SK-N-SH (cell line): Measurements from ENCODE around the gene SMIM24. TPM values are rescaled to one million over a fixed set of nuclear protein-coding genes. Genes with fewer than 3 reads are reported as not detected.
"Not testable (repeated sequence)": the region's sequence is repeated elsewhere in the genome, so short reads cannot be mapped to it uniquely, and the experiment has no call there.

Experiments used
- CTCF ChIA-PET: fragments of 300-600, 350-600 bp; formaldehyde crosslinking; extraction: SDS; loops from one replicate; lab custom pipeline; 2021; lab: Yijun Ruan, JAX
- POLR2A ChIA-PET: fragments of 350-600 bp; sonication (Branson Sonifier 250); formaldehyde crosslinking; extraction: SDS; loops from one replicate; lab custom pipeline; 2020; ENCODE audit warnings: antibody characterized with exemption, inconsistent platforms; lab: Yijun Ruan, JAX
- DNase-seq: peaks from one replicate; pipeline ENCODE4 v3.0.0; 2012
- H2AFZ ChIP-seq: fragments of 200-600 bp; sonication (generic); 2 replicates; pipeline ENCODE4 v1.8.1; 2016; ENCODE audit warnings: antibody characterized with exemption, mild to moderate bottlenecking, low read depth
- H3F3A ChIP-seq: fragments of 200-600 bp; sonication (generic); replicated peaks from 2 replicates; pipeline ENCODE3; 2016; ENCODE audit warnings: antibody characterized with exemption, mild to moderate bottlenecking; ENCODE audit not compliant: insufficient read depth
- H3K27ac ChIP-seq, 2 experiments: fragments of 200-500 bp in 1 of 2; fragments of 200-600 bp in 1 of 2; sonication (Bioruptor generic) in 1 of 2; sonication (generic), shearing (Covaris generic) in 1 of 2; 2 replicates each; pipeline versions ENCODE4 v1.5.1 to v1.6.1; 2014 to 2016; ENCODE audit warnings: low read depth in 2 of 2, inconsistent platforms in 1 of 2, low read length in 1 of 2, mild to moderate bottlenecking in 1 of 2, mixed read lengths in 1 of 2
- H3K27me3 ChIP-seq: fragments of 200-600 bp; sonication (generic), shearing (Covaris generic); 2 replicates; pipeline ENCODE4 v1.6.1; 2016; ENCODE audit warnings: mixed run types; ENCODE audit not compliant: insufficient read depth
- H3K36me3 ChIP-seq, 2 experiments: fragments of 200-500 bp in 1 of 2; fragments of 200-600 bp in 1 of 2; sonication (Bioruptor generic) in 1 of 2; sonication (generic) in 1 of 2; replicated peaks in 1 of 2; 2 replicates each; pipeline versions ENCODE3 to v1.5.1; 2014 to 2016; ENCODE audit warnings: low read length in 1 of 2, mild to moderate bottlenecking in 1 of 2; ENCODE audit not compliant: insufficient read depth in 2 of 2, control insufficient read depth in 1 of 2
- H3K4me1 ChIP-seq, 2 experiments: fragments of 200-500 bp in 1 of 2; fragments of 200-600 bp in 1 of 2; sonication (Bioruptor generic) in 1 of 2; sonication (generic), shearing (Covaris generic) in 1 of 2; 2 replicates each; pipeline versions ENCODE4 v1.5.1 to v1.6.1; 2014 to 2016; ENCODE audit warnings: low read depth in 1 of 2, low read length in 1 of 2, mixed run types in 1 of 2; ENCODE audit not compliant: insufficient read depth in 2 of 2, control insufficient read depth in 1 of 2
- H3K4me2 ChIP-seq: fragments of 200-600 bp; sonication (generic), shearing (Covaris generic); 2 replicates; pipeline ENCODE4 v1.6.1; 2017; ENCODE audit warnings: mixed run types
- H3K4me3 ChIP-seq, 2 experiments: fragments of 200-500 bp in 1 of 2; fragments of 200-600 bp in 1 of 2; sonication (Bioruptor generic) in 1 of 2; sonication (generic), shearing (Covaris generic) in 1 of 2; 2 replicates each; pipeline versions ENCODE4 v1.5.1 to v1.8.1; 2014 to 2016; ENCODE audit warnings: low read depth in 2 of 2, inconsistent platforms in 1 of 2, low read length in 1 of 2, mild to moderate bottlenecking in 1 of 2, mixed read lengths in 1 of 2, moderate library complexity in 1 of 2
- H3K79me2 ChIP-seq: fragments of 200-600 bp; sonication (generic); 2 replicates; pipeline ENCODE4 v1.8.1; 2017; ENCODE audit warnings: mild to moderate bottlenecking; ENCODE audit not compliant: insufficient read depth
- H3K9ac ChIP-seq: fragments of 200-600 bp; sonication (generic); 2 replicates; pipeline ENCODE4 v1.6.1; 2017; ENCODE audit warnings: mixed run types
- H3K9me2 ChIP-seq: fragments of 200-600 bp; sonication (generic); 2 replicates; pipeline ENCODE4 v1.6.1; 2017; ENCODE audit warnings: mixed run types
- H3K9me3 ChIP-seq: fragments of 200-600 bp; sonication (generic); 2 replicates; pipeline ENCODE4 v1.6.1; 2017; ENCODE audit warnings: mixed run types, mild to moderate bottlenecking, moderate library complexity
- H4K20me1 ChIP-seq: fragments of 200-600 bp; sonication (generic); 2 replicates; pipeline ENCODE4 v1.6.1; 2017; ENCODE audit warnings: mild to moderate bottlenecking, mixed run types; ENCODE audit not compliant: insufficient read depth
- CHD2 ChIP-seq: fragments of 150-350 bp; IDR thresholded peaks from 2 replicates; pipeline ENCODE4 v1.6.1; 2018; ENCODE audit warnings: low read length; ENCODE audit not compliant: partially characterized antibody
- ELF1 ChIP-seq: IDR thresholded peaks from 2 replicates; pipeline ENCODE4 v1.4.0; 2012
- FOSL2 ChIP-seq: IDR thresholded peaks from 2 replicates; pipeline ENCODE4 v1.4.0; 2012; ENCODE audit warnings: low read depth, mild to moderate bottlenecking, moderate library complexity, borderline replicate concordance
- MXI1 ChIP-seq: IDR thresholded peaks from 2 replicates; pipeline ENCODE4 v1.6.1; 2012; ENCODE audit warnings: mild to moderate bottlenecking, low read depth, low read length, improper control_type of control experiment
- RAD21 ChIP-seq: IDR thresholded peaks from 2 replicates; pipeline ENCODE4 v1.6.1; 2012; ENCODE audit warnings: mild to moderate bottlenecking, low read length
- RXRA ChIP-seq: IDR thresholded peaks from 2 replicates; pipeline ENCODE4 v1.4.0; 2012; ENCODE audit warnings: low read depth, mild to moderate bottlenecking, borderline replicate concordance
- TCF12 ChIP-seq: IDR thresholded peaks from 2 replicates; pipeline ENCODE4 v1.4.0; 2012
- YY1 ChIP-seq: IDR thresholded peaks from 2 replicates; pipeline ENCODE4 v1.4.0; 2012; ENCODE audit warnings: low read depth, mild to moderate bottlenecking
- WGBS: methylation state at CpG from one replicate; pipeline ENCODE4 v1.1.6; 2017; ENCODE audit warnings: low lambda C conversion rate; 5-methylcytosine and 5-hydroxymethylcytosine counted together
- polyA plus RNA-seq, 3 experiments: library from polyadenylated mRNA; depleted of rRNA; stranded (reverse); fragments of >200 nt; gene quantifications; 2 replicates each; pipeline ENCODE4 v1.2.3, GENCODE V29; 2012
- TF ChIP-seq, protein P1 (sequence below): IDR thresholded peaks from 2 replicates; pipeline ENCODE4 v1.6.1; 2012; ENCODE audit warnings: mild to moderate bottlenecking, low read depth, low read length, moderate library complexity
- TF ChIP-seq, protein P2 (sequence below): fragments of 150-350 bp; IDR thresholded peaks from 2 replicates; pipeline ENCODE4 v1.6.1; 2017; ENCODE audit warnings: antibody characterized with exemption, low read length, low read depth, borderline replicate concordance
- TF ChIP-seq, protein P3 (sequence below): IDR thresholded peaks from 2 replicates; pipeline ENCODE4 v1.4.0; 2012; ENCODE audit warnings: low read depth
- TF ChIP-seq, protein P4 (sequence below): fragments of 200-600 bp; sonication (generic); IDR thresholded peaks from 2 replicates; pipeline ENCODE4 v1.6.1; 2017; ENCODE audit warnings: antibody characterized with exemption, mild to moderate bottlenecking, moderate library complexity
- TF ChIP-seq, protein P5 (sequence below): IDR thresholded peaks from 2 replicates; pipeline ENCODE4 v1.4.0; 2012; ENCODE audit warnings: low read depth, borderline replicate concordance

The SMIM24 gene
- polyA plus RNA-seq, 1 of the 3 experiments (the other 2 are of a cell fraction), result 0.12 TPM

DNA sequence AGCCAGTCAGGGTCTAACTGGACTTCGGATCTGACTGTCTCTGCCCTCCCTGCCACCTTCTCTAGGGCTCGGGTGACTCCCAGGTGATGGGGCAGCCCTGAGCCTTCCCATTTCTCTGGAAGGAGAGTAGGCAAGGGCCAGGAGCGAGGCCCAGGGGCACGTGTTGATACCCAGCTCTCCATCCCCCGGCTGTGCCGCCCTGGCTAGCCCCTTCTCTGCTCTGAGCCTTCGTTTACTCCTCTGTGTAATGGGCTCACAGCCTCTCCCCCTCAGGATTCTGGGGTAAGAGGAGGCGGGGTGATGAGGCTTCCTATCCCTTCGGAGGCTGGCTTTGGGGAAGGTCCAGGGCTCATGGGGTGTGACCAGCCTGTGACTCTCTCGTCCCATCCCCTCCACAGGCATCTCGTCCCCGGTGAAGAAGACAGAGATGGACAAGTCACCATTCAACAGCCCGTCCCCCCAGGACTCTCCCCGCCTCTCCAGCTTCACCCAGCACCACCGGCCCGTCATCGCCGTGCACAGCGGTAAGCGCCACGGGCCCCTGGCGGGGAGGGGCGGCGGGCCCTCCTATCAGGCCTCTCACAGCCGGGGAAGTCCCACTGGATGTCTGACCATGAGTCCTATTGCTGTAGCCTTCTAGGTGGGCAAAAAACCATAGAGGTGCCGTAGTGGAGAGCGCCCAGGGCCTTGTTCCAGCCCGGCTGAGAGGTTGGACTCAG, 31.6 kb downstream of the SMIM24 start:
- TF ChIP-seq MXI1, result no peak
- no peak for TF ChIP-seq FOSL2
- TF ChIP-seq YY1, result no peak
- no peak for TF ChIP-seq RXRA
- TF ChIP-seq, protein P1, sequence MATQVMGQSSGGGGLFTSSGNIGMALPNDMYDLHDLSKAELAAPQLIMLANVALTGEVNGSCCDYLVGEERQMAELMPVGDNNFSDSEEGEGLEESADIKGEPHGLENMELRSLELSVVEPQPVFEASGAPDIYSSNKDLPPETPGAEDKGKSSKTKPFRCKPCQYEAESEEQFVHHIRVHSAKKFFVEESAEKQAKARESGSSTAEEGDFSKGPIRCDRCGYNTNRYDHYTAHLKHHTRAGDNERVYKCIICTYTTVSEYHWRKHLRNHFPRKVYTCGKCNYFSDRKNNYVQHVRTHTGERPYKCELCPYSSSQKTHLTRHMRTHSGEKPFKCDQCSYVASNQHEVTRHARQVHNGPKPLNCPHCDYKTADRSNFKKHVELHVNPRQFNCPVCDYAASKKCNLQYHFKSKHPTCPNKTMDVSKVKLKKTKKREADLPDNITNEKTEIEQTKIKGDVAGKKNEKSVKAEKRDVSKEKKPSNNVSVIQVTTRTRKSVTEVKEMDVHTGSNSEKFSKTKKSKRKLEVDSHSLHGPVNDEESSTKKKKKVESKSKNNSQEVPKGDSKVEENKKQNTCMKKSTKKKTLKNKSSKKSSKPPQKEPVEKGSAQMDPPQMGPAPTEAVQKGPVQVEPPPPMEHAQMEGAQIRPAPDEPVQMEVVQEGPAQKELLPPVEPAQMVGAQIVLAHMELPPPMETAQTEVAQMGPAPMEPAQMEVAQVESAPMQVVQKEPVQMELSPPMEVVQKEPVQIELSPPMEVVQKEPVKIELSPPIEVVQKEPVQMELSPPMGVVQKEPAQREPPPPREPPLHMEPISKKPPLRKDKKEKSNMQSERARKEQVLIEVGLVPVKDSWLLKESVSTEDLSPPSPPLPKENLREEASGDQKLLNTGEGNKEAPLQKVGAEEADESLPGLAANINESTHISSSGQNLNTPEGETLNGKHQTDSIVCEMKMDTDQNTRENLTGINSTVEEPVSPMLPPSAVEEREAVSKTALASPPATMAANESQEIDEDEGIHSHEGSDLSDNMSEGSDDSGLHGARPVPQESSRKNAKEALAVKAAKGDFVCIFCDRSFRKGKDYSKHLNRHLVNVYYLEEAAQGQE, result no peak
- TF ChIP-seq, protein P2, sequence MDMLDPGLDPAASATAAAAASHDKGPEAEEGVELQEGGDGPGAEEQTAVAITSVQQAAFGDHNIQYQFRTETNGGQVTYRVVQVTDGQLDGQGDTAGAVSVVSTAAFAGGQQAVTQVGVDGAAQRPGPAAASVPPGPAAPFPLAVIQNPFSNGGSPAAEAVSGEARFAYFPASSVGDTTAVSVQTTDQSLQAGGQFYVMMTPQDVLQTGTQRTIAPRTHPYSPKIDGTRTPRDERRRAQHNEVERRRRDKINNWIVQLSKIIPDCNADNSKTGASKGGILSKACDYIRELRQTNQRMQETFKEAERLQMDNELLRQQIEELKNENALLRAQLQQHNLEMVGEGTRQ, result no peak
- TF ChIP-seq, protein P3, sequence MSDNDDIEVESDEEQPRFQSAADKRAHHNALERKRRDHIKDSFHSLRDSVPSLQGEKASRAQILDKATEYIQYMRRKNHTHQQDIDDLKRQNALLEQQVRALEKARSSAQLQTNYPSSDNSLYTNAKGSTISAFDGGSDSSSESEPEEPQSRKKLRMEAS, result no peak
- TF ChIP-seq, protein P4, sequence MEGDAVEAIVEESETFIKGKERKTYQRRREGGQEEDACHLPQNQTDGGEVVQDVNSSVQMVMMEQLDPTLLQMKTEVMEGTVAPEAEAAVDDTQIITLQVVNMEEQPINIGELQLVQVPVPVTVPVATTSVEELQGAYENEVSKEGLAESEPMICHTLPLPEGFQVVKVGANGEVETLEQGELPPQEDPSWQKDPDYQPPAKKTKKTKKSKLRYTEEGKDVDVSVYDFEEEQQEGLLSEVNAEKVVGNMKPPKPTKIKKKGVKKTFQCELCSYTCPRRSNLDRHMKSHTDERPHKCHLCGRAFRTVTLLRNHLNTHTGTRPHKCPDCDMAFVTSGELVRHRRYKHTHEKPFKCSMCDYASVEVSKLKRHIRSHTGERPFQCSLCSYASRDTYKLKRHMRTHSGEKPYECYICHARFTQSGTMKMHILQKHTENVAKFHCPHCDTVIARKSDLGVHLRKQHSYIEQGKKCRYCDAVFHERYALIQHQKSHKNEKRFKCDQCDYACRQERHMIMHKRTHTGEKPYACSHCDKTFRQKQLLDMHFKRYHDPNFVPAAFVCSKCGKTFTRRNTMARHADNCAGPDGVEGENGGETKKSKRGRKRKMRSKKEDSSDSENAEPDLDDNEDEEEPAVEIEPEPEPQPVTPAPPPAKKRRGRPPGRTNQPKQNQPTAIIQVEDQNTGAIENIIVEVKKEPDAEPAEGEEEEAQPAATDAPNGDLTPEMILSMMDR, result no peak
- TF ChIP-seq CHD2, result no peak
- TF ChIP-seq, protein P5, sequence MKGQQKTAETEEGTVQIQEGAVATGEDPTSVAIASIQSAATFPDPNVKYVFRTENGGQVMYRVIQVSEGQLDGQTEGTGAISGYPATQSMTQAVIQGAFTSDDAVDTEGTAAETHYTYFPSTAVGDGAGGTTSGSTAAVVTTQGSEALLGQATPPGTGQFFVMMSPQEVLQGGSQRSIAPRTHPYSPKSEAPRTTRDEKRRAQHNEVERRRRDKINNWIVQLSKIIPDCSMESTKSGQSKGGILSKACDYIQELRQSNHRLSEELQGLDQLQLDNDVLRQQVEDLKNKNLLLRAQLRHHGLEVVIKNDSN, result no peak
- no peak for TF ChIP-seq ELF1
- no peak for TF ChIP-seq RAD21
- no peak for TF ChIP-seq TCF12
- peaks cover 27% of the 10 kb centered on the region for H3F3A ChIP-seq
- H3K27me3 ChIP-seq, result no peaks in the 10 kb centered on the region
- H3K9ac ChIP-seq, result no peak overlapping the region
- peaks cover 28% of the 10 kb centered on the region for H4K20me1 ChIP-seq
- no peaks in the 10 kb centered on the region for H3K9me3 ChIP-seq
- CTCF ChIA-PET, result interaction anchor here (0.7 to 2.0 kb wide), 2 partner anchors 10 to 23 kb away, joined by 3 to 10 read pairs; no protein-coding TSS in a partner anchor
- H3K4me2 ChIP-seq, result no peak overlapping the region
- H2AFZ ChIP-seq, result no peak overlapping the region
- H3K9me2 ChIP-seq, result no peaks in the 10 kb centered on the region
- WGBS, result 99% methylated on average over 13 of the region's 28 CpGs
- DNase-seq, result no peak
- POLR2A ChIA-PET, result no interaction called here
- peaks cover 19 to 42% of the 10 kb centered on the region in 2 experiments for H3K36me3 ChIP-seq
- H3K27ac ChIP-seq, result peak overlapping the region in 1 of 2 experiments; percentile 97; a peak in 2 of 4 replicates
- no peak overlapping the region for H3K4me3 ChIP-seq
- H3K4me1 ChIP-seq, result peaks cover 0 to 13% of the 10 kb centered on the region in 2 experiments; a peak in 1 of 4 replicates
- peaks cover 12% of the 10 kb centered on the region; the same call in 1 of the 2 replicates for H3K79me2 ChIP-seq

DNA sequence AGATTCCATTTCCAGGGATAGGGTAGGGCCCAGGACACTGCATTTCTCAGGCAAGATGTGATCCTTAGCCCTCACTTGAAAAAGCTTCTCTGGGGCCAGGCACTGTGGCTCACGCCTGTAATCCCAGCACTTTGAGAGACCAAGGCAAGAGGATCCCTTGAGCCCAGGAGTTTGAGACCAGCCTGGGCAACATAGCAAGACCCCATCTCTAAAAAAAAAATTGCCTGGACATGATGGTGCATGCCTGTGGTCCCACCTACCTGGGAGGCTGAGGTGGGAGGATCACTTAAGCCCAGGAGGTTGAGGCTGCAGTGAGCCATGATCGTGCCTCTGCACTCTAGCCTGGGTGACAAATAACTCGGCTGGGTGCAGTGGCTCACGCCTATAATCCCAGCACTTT, 33.7 kb downstream of the SMIM24 start:
- Histone ChIP-seq H3K79me2 (peaks cover 11% of the 10 kb centered on the region; the same call in 1 of the 2 replicates), H3K4me1 (peaks cover 0 to 31% of the 10 kb centered on the region in 2 experiments; a peak in 1 of 4 replicates), H3F3A (peaks cover 30% of the 10 kb centered on the region), H3K36me3 (peaks cover 10 to 30% of the 10 kb centered on the region in 2 experiments), H4K20me1 (peaks cover 32% of the 10 kb centered on the region)
- H3K9ac ChIP-seq, H3K9me2 ChIP-seq, H2AFZ ChIP-seq, H3K4me2 ChIP-seq, DNase-seq, H3K9me3 ChIP-seq, H3K27ac ChIP-seq, H3K27me3 ChIP-seq, H3K4me3 ChIP-seq: not testable (repeated sequence)
- ChIA-PET POLR2A (interaction anchor here (1.7 kb wide), 1 partner anchor 12 kb away, joined by 5 read pairs; no protein-coding TSS in a partner anchor), CTCF (interaction anchor here (0.6 kb wide), 1 partner anchor 17 kb away, joined by 3 read pairs; no protein-coding TSS in a partner anchor)
- WGBS, result 97% methylated on average over 4 of the region's 4 CpGs
